ENCODE measurements around the gene GOLPH3. TPM values are rescaled to one million over a fixed set of nuclear protein-coding genes. Genes with fewer than 3 reads are reported as not detected.

GOLPH3 gene
- total RNA-seq, 1 experiment from 2014 or later = 69.2 TPM

GRCh38 chr5:32083981-32084430, 90.1 kb downstream of the GOLPH3 start:
- Histone ChIP-seq H3K36me3 (ENCODE audit: control insufficient read depth in 1 of 2, insufficient read depth in 2 of 2, low read length in 2 of 2) (no peaks in the 10 kb centered on the region), H3K27ac (ENCODE audit: low read depth, low read length) (no peak overlapping the region), H3K79me2 (ENCODE audit: insufficient read depth, low read length) (no peaks in the 10 kb centered on the region), H3K9me3 (ENCODE audit: control insufficient read depth in 1 of 2, insufficient read depth in 1 of 2, low read depth in 1 of 2, low read length in 2 of 2) (no peaks in the 10 kb centered on the region), H3K4me1 (ENCODE audit: control insufficient read depth in 1 of 2, insufficient read depth in 2 of 2, low read length in 2 of 2) (no peaks in the 10 kb centered on the region), H2AFZ (ENCODE audit: low read depth, low read length, poor library complexity, severe bottlenecking) (no peak overlapping the region), H3K27me3 (ENCODE audit: insufficient read depth, low read length) (no peaks in the 10 kb centered on the region), H3K9ac (ENCODE audit: low read length) (no peak overlapping the region), H3K4me3 (replicated peaks in 1 of 2; ENCODE audit: low read depth in 1 of 2, low read length in 2 of 2) (no peak overlapping the region), H3K4me2 (ENCODE audit: low read length) (no peak overlapping the region), H3K9me2 (ENCODE audit: insufficient read depth) (no peaks in the 10 kb centered on the region), H4K20me1 (ENCODE audit: insufficient read depth) (no peaks in the 10 kb centered on the region)
- no TSS peak for BruUV-seq (replicated peaks)
- intact Hi-C loops (cut with micrococcal nuclease) = no loop called here
- no peak for DNase-seq (ENCODE audit: low read depth, low spot score)
- ChIA-PET RAD21 (ENCODE audit: low non-redundant PET in 1 of 2, low total read pairs in 2 of 2, uncharacterized antibody in 2 of 2, unreplicated experiment in 2 of 2) (no interaction called here), POLR2A (no interaction called here), CTCF (interaction anchor here (1.8 kb wide), 1 partner anchor 9 kb away, joined by 6 read pairs; no protein-coding TSS in a partner anchor)
- TF ChIP-seq ELF1 (IDR thresholded peaks at IDR 0.05; ENCODE audit: borderline replicate concordance, low read depth) = no peak
- TF ChIP-seq MAX (IDR thresholded peaks at IDR 0.05) = no peak
- no peak for TF ChIP-seq JUND (IDR thresholded peaks at IDR 0.05)
- no peak for TF ChIP-seq REST (IDR thresholded peaks at IDR 0.05; ENCODE audit: low read depth)
- no peak for TF ChIP-seq TCF7L2 (IDR thresholded peaks at IDR 0.05; ENCODE audit: borderline replicate concordance, extremely low read depth, insufficient read depth, insufficient read length)
- no peak for TF ChIP-seq YY1 (IDR thresholded peaks at IDR 0.05; ENCODE audit: extremely low read depth, insufficient replicate concordance, low read depth, low read length)
- TF ChIP-seq, protein P1, sequence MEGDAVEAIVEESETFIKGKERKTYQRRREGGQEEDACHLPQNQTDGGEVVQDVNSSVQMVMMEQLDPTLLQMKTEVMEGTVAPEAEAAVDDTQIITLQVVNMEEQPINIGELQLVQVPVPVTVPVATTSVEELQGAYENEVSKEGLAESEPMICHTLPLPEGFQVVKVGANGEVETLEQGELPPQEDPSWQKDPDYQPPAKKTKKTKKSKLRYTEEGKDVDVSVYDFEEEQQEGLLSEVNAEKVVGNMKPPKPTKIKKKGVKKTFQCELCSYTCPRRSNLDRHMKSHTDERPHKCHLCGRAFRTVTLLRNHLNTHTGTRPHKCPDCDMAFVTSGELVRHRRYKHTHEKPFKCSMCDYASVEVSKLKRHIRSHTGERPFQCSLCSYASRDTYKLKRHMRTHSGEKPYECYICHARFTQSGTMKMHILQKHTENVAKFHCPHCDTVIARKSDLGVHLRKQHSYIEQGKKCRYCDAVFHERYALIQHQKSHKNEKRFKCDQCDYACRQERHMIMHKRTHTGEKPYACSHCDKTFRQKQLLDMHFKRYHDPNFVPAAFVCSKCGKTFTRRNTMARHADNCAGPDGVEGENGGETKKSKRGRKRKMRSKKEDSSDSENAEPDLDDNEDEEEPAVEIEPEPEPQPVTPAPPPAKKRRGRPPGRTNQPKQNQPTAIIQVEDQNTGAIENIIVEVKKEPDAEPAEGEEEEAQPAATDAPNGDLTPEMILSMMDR (IDR thresholded peaks at IDR 0.05 in 2 of 3, conservative IDR thresholded peaks at IDR 0.05 in 1 of 3; ENCODE audit: borderline replicate concordance in 1 of 3, insufficient read depth in 1 of 3, low read depth in 2 of 3, low read length in 2 of 3) = no peak
- TF ChIP-seq CEBPB (IDR thresholded peaks at IDR 0.05; ENCODE audit: low read depth) = no peak
- no peak for TF ChIP-seq EGR1 (IDR thresholded peaks at IDR 0.05; ENCODE audit: low read depth)
- no peak for TF ChIP-seq RAD21 (IDR thresholded peaks at IDR 0.05; ENCODE audit: low read depth)
- no peak for TF ChIP-seq ATF3 (IDR thresholded peaks at IDR 0.05)
- TF ChIP-seq, protein P2, sequence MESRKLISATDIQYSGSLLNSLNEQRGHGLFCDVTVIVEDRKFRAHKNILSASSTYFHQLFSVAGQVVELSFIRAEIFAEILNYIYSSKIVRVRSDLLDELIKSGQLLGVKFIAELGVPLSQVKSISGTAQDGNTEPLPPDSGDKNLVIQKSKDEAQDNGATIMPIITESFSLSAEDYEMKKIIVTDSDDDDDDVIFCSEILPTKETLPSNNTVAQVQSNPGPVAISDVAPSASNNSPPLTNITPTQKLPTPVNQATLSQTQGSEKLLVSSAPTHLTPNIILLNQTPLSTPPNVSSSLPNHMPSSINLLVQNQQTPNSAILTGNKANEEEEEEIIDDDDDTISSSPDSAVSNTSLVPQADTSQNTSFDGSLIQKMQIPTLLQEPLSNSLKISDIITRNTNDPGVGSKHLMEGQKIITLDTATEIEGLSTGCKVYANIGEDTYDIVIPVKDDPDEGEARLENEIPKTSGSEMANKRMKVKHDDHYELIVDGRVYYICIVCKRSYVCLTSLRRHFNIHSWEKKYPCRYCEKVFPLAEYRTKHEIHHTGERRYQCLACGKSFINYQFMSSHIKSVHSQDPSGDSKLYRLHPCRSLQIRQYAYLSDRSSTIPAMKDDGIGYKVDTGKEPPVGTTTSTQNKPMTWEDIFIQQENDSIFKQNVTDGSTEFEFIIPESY (IDR thresholded peaks at IDR 0.05; ENCODE audit: extremely low read depth, insufficient replicate concordance, low read length) = no peak
- TF ChIP-seq POLR2A (IDR thresholded peaks at IDR 0.05; ENCODE audit: borderline replicate concordance, extremely low read depth, insufficient read depth, insufficient read length) = no peak
- TF ChIP-seq SIN3A (IDR thresholded peaks at IDR 0.05; ENCODE audit: low read depth) = no peak
- TF ChIP-seq FOSL1 (IDR thresholded peaks at IDR 0.05; ENCODE audit: low read depth) = no peak
- no peak for TF ChIP-seq POLR2AphosphoS5 (IDR thresholded peaks at IDR 0.05; ENCODE audit: low read depth, low read length)
- ATAC-seq = no peak

All from HCT116 (cell line).